Measurements from ENCODE around the gene ZFPM1.
"Not testable (repeated sequence)": the region's sequence is repeated elsewhere in the genome, so short reads cannot be mapped to it uniquely, and the experiment has no call there.

Gene ZFPM1

DNA sequence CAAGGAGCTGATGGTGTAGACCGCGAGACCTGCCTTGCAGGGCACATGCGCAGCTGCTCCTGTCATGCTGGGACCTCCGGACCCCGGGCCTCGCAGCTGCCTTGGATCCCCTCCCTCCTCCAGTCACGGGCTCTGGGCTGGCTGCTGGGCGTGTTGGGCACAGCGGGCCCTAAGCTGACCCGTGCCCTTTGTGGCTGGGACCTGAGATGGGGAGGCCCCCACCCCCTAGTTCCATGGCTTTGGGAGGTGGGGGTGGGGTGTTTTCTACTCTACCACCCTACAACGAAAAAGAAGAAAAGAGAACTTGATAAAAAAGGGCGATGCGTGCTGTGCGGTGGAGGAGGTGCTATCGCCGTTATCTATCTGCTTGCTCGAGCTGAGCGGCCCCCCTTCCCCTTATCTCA lies 14.5 kb downstream of the ZFPM1 start:
- DNase-seq = no peak

DNA sequence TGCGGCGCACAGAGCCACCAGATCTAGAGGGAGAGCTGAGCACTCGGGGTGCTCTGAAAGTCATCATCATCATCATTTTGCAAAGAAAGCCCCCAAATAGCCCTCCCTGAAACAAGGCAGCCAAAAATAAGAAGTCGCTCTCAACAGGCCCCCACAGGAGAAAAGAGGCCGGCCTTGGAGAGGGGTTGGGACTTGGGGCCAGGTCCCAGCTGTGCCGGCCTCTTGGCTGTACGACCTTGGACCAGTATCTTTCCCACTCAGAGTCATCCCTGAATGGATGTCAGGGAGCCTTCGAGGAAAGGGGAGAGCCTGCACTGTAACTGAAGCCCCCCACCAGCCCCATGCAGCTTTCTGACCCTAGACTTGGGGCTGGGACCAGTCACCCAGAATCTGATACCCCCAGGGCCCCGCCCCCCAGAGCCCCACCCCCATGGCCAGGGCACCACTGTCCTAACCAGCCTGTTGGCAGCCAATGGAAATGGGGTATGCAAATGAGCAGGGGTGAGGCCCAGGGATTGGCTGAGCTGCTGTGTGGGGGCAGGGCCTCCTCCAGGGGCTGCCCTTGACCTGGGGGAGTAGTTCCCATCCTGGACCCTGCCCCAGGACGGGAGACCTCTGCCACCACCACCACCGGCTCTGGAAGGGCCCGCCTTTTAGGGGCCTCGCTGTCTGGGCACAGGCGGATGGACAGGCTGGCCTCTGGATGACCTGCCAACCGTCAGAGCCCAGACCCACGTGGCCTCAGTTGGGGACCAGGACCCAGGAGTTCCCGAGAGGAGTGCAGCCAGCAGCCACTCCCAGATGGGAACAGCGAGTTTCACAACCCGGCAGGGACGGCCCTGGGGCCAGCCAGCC lies 15.4 kb downstream of the ZFPM1 start:
- DNase-seq = no peak

DNA sequence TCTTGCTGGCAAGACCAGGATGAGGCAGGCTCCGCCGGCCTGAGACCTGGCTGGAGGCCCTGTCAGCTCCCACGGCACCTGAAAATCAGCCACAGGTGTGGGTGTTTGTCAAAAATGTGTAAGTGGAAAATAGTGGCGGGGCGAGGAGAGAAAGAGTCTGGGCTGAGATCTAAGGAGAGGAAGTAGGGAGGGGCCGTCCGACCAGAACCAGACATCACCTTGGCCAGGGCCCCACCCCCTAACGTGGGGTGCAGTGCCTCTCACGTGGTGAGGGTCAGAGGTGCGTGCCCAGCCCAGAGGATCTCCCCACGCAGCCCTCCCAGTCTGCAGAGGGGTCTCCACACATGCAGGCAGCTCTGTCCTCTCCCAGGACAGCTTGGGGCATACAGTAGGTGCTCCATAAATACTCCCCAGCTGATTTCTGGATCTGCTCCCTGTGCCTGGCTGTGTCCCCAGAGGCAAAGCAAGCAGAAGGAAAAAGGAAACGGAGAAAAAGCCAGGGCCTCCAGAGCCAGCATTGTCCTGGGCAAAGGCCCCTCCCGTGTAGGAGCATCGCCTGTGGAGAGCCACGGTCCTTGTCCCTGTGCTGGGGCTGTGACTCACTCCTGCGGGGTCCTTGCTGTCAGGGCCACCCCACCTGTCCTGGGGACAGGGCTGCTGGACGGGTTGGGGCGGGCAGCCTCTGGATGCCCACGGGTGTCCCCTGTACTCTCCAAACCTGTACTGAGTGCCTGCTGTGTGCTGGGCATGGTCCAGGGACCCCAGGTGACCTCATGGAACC lies 16.7 kb downstream of the ZFPM1 start:
- DNase-seq = no peak

GRCh38 chr16:88470396-88470680 lies 17.3 kb downstream of the ZFPM1 start:
- not testable (repeated sequence) for DNase-seq

DNA sequence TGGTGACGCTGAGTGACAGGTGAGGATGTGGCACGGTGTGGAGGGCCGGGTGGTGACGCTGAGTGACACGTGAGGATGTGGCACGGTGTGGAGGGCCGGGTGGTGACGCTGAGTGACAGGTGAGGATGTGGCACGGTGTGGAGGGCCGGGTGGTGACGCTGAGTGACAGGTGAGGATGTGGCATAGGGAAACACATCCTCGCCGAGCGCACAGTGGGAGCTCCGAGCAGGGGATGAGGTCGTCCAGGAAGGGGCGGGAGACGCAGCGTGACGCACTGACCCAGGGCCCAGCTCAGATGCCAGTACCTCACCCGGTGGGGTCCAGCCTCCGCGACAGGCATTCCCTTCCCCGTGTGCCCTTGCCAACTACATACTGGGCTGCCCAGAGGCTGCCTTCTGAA lies 17.6 kb downstream of the ZFPM1 start:
- DNase-seq = not testable (repeated sequence)

DNA sequence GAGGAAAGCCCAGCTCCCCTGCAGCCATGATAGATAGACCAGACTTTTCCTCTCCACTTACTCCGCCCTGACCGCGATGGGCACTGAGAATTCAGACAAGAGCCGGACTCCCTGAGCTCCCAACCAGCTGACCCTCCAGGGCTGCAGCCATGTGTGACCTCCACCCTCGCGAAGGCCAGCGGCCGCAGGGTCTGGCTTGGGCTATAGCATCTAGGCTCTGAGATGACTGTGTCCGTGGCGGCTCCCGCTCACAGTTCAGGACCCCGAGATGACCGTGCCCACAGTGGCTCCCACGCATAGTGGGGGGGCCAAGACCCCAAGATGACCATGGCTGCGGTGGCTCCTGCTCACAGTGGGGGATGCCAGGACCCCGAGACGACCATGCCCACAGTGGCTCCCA lies 18.0 kb downstream of the ZFPM1 start:
- no peak for DNase-seq

- no peak for DNase-seq
Observed at GRCh38 chr16:88471575-88471974, 18.5 kb downstream of the ZFPM1 start.

DNA sequence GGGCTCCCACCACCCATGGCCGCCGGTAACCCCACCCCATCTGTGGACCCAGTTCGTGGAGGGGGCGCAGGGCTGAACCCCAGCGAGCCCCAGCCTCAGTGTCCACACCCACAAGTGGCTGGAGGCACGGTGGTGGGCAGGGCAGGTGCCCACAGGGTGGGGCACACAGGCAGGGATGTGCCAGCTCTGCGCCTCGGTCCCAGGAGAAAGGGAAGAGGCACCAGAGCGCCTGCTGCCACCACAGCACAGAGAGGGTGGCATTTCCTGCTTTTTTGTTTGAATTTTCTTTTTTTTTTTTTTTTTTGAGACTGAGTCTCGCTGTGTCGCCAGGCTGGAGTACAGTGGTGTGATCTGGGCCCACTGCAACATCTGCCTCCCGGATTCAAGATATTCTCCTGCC lies 19.0 kb downstream of the ZFPM1 start:
- DNase-seq = no peak

GRCh38 chr16:88472637-88473205 lies 19.6 kb downstream of the ZFPM1 start:
- no peak for DNase-seq

DNA sequence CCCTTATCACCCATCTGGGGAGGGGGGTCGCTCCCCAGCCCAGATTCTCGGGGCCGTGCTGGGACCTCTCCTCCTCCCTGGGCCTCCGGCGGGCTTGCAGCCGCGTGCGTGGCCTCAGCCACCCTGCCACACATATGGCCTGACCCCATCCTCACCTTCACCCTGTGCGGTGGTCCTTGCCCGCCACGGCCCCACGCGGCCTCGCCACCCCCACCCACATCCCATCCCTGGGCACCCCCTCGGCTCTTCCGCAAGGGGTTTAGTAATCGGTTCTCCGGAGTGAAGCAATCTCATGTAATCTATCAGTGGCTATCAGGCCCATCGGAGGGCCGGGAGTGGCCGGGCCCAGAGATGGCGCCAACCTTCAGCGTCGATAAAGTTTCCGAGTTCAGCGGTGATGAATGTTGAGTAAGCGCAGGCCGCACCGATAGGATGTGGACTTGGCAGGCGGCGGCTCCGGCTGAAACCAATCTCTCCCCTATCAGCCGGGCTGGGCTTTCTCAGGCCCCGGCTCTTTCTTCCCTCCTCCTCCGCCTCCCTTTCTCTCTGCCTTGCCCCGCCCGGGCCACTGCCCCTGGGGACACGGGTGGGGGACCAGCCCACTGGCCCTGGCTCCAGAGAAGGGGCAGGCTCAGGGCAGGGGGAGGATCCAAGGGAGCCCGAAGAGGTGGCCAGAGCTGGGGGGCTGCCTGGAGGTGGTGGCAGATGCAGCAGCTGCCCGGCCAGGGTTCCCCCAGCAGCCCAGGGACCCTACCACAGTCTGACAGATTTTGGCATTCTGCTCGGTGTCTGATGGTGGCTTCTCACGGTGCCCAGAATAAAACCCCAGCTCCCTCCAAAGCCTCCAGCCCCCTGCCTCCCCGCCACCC lies 20.8 kb downstream of the ZFPM1 start:
- DNase-seq = no peak

DNA sequence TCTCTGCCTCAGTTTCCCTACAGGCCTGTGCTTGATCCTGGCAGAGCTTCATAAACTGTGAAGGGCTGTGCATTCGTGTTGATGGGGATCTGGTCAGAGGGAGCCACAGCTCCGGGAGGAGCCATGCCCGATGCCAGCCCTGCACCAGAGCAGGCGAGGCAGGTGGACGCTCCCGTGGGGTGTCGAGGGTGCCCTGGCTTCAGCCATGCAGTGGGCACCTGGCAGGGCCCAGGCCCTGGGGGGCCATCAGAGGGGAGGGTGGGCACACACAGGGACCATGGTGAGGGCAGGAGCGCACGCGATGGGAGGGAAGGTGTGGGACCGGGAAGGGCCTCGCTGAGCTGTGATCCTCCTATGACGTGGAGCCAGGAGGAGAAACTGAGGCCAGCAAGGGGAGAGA lies 22.0 kb downstream of the ZFPM1 start:
- DNase-seq = no peak

GRCh38 chr16:88476203-88476602 lies 23.1 kb downstream of the ZFPM1 start:
- DNase-seq = no peak

GRCh38 chr16:88476817-88477397 lies 23.8 kb downstream of the ZFPM1 start:
- no peak for DNase-seq

GRCh38 chr16:88477631-88478519 lies 24.8 kb downstream of the ZFPM1 start:
- no peak for DNase-seq

GRCh38 chr16:88478889-88479792 lies 26.1 kb downstream of the ZFPM1 start:
- DNase-seq = no peak

GRCh38 chr16:88479793-88480760 lies 27.0 kb downstream of the ZFPM1 start:
- DNase-seq = peak in 1 of 2 experiments; percentile 24

DNA sequence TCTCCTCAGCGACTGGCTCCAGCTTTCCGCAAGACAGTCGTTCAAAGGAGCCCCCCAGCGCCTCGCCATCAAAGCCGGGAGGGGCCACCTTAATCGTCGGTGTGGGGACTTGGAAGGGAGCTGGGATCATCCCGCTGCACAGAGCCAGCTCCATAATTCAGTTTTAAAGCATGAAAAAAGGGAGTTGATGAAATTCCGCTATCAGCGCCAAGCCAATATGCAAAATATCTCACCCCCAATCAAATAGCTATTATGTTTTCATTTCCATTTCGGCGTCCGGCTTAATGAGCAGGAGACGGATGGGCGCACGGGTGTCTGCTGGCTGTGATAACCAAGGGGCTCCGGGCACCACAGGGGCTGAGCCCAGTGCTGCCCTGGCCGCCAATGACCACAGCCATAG lies 27.7 kb downstream of the ZFPM1 start:
- DNase-seq = no peak

GRCh38 chr16:88481851-88482250 lies 28.8 kb downstream of the ZFPM1 start:
- DNase-seq = no peak

All from NCI-H2081 (cell line).